HG03280 (cell line): Measurements from ENCODE around the gene CANT1.
"Not testable (repeated sequence)": the region's sequence is repeated elsewhere in the genome, so short reads cannot be mapped to it uniquely, and the experiment has no call there.

Source experiments
- ATAC-seq: cut with Tn5 transposase; IDR thresholded peaks from one replicate; pipeline ENCODE4 v1.9.1; 2021; ENCODE audit warnings: mild to moderate bottlenecking, moderate library complexity; ENCODE audit not compliant: unreplicated experiment

Gene CANT1

GRCh38 chr17:79028496-79029326 lies 19.1 kb upstream of the CANT1 start:
- ATAC-seq, result no peak

GRCh38 chr17:79027925-79028491 lies 18.4 kb upstream of the CANT1 start:
- no peak for ATAC-seq

- ATAC-seq, result no peak
Observed at GRCh38 chr17:79027274-79027924, 17.8 kb upstream of the CANT1 start.

- ATAC-seq, result no peak
Observed at GRCh38 chr17:79026376-79027273, 17.1 kb upstream of the CANT1 start.

- ATAC-seq, result no peak
Observed at GRCh38 chr17:79024901-79025737, 15.6 kb upstream of the CANT1 start.

GRCh38 chr17:79023886-79024771 lies 14.6 kb upstream of the CANT1 start, which contains the start of gene C1QTNF1:
Gene C1QTNF1 (plus strand): TSS chr17:79024169. CDS start chr17:79043969, 19,800 bp downstream.
- no peak for ATAC-seq

- no peak for ATAC-seq
Observed at GRCh38 chr17:79023180-79023705, 13.7 kb upstream of the CANT1 start.

- no peak for ATAC-seq
Observed at GRCh38 chr17:79022507-79022991, 13.0 kb upstream of the CANT1 start.

- ATAC-seq, result not testable (repeated sequence)
Observed at GRCh38 chr17:79021929-79022328, 12.4 kb upstream of the CANT1 start.

GRCh38 chr17:79020631-79021301 lies 11.2 kb upstream of the CANT1 start:
- ATAC-seq, result no peak

GRCh38 chr17:79019632-79020584 lies 10.3 kb upstream of the CANT1 start:
- ATAC-seq, result no peak

- ATAC-seq, result no peak
Observed at GRCh38 chr17:79019261-79019631, 9.7 kb upstream of the CANT1 start.

GRCh38 chr17:79018370-79018695 lies 8.8 kb upstream of the CANT1 start:
- ATAC-seq, result no peak

GRCh38 chr17:79017546-79018369 lies 8.2 kb upstream of the CANT1 start:
- no peak for ATAC-seq

- ATAC-seq, result no peak
Observed at GRCh38 chr17:79014158-79014758, 4.7 kb upstream of the CANT1 start.
